Psoas muscle (tissue), 8 donors: Measurements from ENCODE around the gene PEX5. TPM values are rescaled to one million over a fixed set of nuclear protein-coding genes. Genes with fewer than 3 reads are reported as not detected.
A peak's percentile ranks its signal among the peaks of the same experiment; 100 is the strongest.
"Not testable (repeated sequence)": the region's sequence is repeated elsewhere in the genome, so short reads cannot be mapped to it uniquely, and the experiment has no call there.

ENCODE experiments used
- ATAC-seq, 4 donors: fragments of 200-7000 bp; cut with Tn5 transposase; one replicate each; pipeline ENCODE4 v1.9.1; 2020; ENCODE audit warnings: moderate library complexity in 3 of 4, mild to moderate bottlenecking in 2 of 4
- DNase-seq, 2 donors: peaks; one replicate each; pipeline ENCODE4 v3.0.0-alpha.2; 2020
- H3K27ac ChIP-seq: fragments of 200-600 bp; one replicate; pipeline ENCODE4 v1.8.0; 2022
- H3K27me3 ChIP-seq, 3 donors: fragments of 200-600 bp in 1 of 3; one replicate each; pipeline versions ENCODE4 v1.6.1 to v1.8.0; 2013 to 2022; ENCODE audit warnings: low read length in 2 of 3, mild to moderate bottlenecking in 2 of 3, moderate library complexity in 1 of 3; ENCODE audit not compliant: insufficient read depth in 3 of 3
- H3K36me3 ChIP-seq, 2 donors: fragments of 200-600 bp in 1 of 2; one replicate each; pipeline versions ENCODE4 v1.6.1 to v1.8.0; 2013 to 2022; ENCODE audit warnings: low read depth in 1 of 2, mild to moderate bottlenecking in 1 of 2, moderate library complexity in 1 of 2; ENCODE audit not compliant: insufficient read depth in 1 of 2
- H3K4me1 ChIP-seq: fragments of 200-600 bp; one replicate; pipeline ENCODE4 v1.8.0; 2022
- H3K4me3 ChIP-seq: fragments of 200-600 bp; one replicate; pipeline ENCODE4 v1.8.0; 2022; ENCODE audit warnings: mild to moderate bottlenecking
- H3K9me3 ChIP-seq: fragments of 200-600 bp; one replicate; pipeline ENCODE4 v1.8.0; 2022
- CTCF ChIP-seq: fragments of 200-600 bp; IDR thresholded peaks from one replicate; pipeline ENCODE4 v1.8.0; 2022; ENCODE audit warnings: antibody characterized with exemption
- WGBS, 3 donors: extraction: QIAGEN DNeasy Blood & Tissue Kit; methylation state at CpG; one replicate each; pipeline versions ENCODE4 v1.1.6 to v1.1.7; 2013; 5-methylcytosine and 5-hydroxymethylcytosine counted together
- intact Hi-C, 2 donors: fragments of 100-400 bp; cut with DNase I; formaldehyde crosslinking; loops; one replicate each; pipeline versions ENCODE4 v1.11.0 to v1.14.2; 2022
- polyA plus RNA-seq, 3 donors: library from polyadenylated mRNA; stranded (reverse); fragments of 200-250 nt; gene quantifications; one replicate each; pipeline ENCODE4 v1.2.3, GENCODE V29; 2013
- total RNA-seq, 4 donors: library from RNA; stranded (reverse); fragmentation: NEBNext Ultra II Directional in 2 of 4; extraction: Animal tissue kit (Norgen Biotek cat#: 25700) in 2 of 4; gene quantifications; one replicate each; pipeline versions ENCODE4 v1.2.1 to v1.2.4, GENCODE V29; 2021 to 2023
- donor health status: healthy with polysubstance abuse.
- donor health status: DM: no; HTN: no; CAD: no; lungs with moderate emphysema.
- donor health status: Bipolar disorder and iron deficiency.
- donor health status: healthy.
- donor health status: DM: yes; HTN: yes; CAD: no.
- donor health status: DM: no; HTN: no; CAD: no.
- donor health status: DM: no; HTN: no; CAD: no.
- donor health status: DM: yes; HTN: yes; CAD: no.

PEX5 gene
- total and polyA plus RNA-seq, 7 donors = 51.9 to 103 (median 87.7) TPM

- intact Hi-C loops = no loop called here
- Histone ChIP-seq H3K36me3 (peaks cover 20 to 69% of the 10 kb centered on the region in 2 donors), H3K4me3 (no peak overlapping the region), H3K27me3 (no peaks in the 10 kb centered on the region), H3K4me1 (no peaks in the 10 kb centered on the region), H3K9me3 (peaks cover 5% of the 10 kb centered on the region), H3K27ac (no peak overlapping the region)
- ATAC-seq (peak in 3 of 4 donors; percentile 27 to 52 (median 33)), DNase-seq (no peak)
- WGBS, 3 donors = 84 to 96% (median 95%) methylated on average over 6 of the region's 6 CpGs
- TF ChIP-seq CTCF = no peak
Measured at GRCh38 chr12:7210642-7211151, 21.2 kb downstream of the PEX5 start.

- no peak for ATAC-seq
- peaks cover 5% of the 10 kb centered on the region for H3K9me3 ChIP-seq
- H3K4me1 ChIP-seq = no peaks in the 10 kb centered on the region
- H3K4me3 ChIP-seq = no peak overlapping the region
- DNase-seq = no peak
- TF ChIP-seq CTCF = no peak
- WGBS, 3 donors = 91 to 96% (median 94%) methylated on average over 2 of the region's 2 CpGs
- peaks cover 18 to 49% of the 10 kb centered on the region in 2 donors for H3K36me3 ChIP-seq
- H3K27ac ChIP-seq = no peak overlapping the region
- no peaks in the 10 kb centered on the region for H3K27me3 ChIP-seq
- intact Hi-C loops = no loop called here
Measured at GRCh38 chr12:7212678-7213077, 23.2 kb downstream of the PEX5 start.

GRCh38 chr12:7213745-7214144, 24.3 kb downstream of the PEX5 start:
- H3K4me3 ChIP-seq, H3K27me3 ChIP-seq, ATAC-seq, H3K9me3 ChIP-seq, intact Hi-C loops, DNase-seq, H3K4me1 ChIP-seq, H3K27ac ChIP-seq: not testable (repeated sequence)
- peaks cover 15 to 38% of the 10 kb centered on the region in 2 donors for H3K36me3 ChIP-seq
- no CpG with 5 or more reads among the region's 2 CpGs for WGBS, 3 donors

- DNase-seq (no peak), ATAC-seq (peak in 1 of 4 donors; percentile 19)
- 49 to 53% (median 52%) methylated on average over 7 of the region's 7 CpGs for WGBS, 3 donors
- Histone ChIP-seq H3K27me3 (no peaks in the 10 kb centered on the region), H3K9me3 (peaks cover 3% of the 10 kb centered on the region), H3K36me3 (peaks cover 0 to 3% of the 10 kb centered on the region in 2 donors), H3K27ac (no peak overlapping the region), H3K4me1 (no peaks in the 10 kb centered on the region), H3K4me3 (no peak overlapping the region)
- no peak for TF ChIP-seq CTCF
- intact Hi-C loops = loop anchor here in 1 of 2 donors (2.0 kb wide), 1 partner anchor 423 kb away; no protein-coding TSS in a partner anchor
Measured at GRCh38 chr12:7217475-7218069, 28.1 kb downstream of the PEX5 start.

- no peaks in the 10 kb centered on the region for H3K27me3 ChIP-seq
- no peaks in the 10 kb centered on the region for H3K9me3 ChIP-seq
- H3K27ac ChIP-seq = no peak overlapping the region
- ATAC-seq (peak; percentile 36 to 77 (median 53)), DNase-seq (peak; percentile 48 to 69)
- 15 to 17% (median 16%) methylated on average over 3 of the region's 3 CpGs for WGBS, 3 donors
- H3K4me3 ChIP-seq = no peak overlapping the region
- H3K36me3 ChIP-seq = no peaks in the 10 kb centered on the region
- intact Hi-C loops = loop anchor here (1.0 to 5.0 kb wide), 3 partner anchors 243 to 421 kb away; no protein-coding TSS in a partner anchor
- H3K4me1 ChIP-seq = no peaks in the 10 kb centered on the region
- TF ChIP-seq CTCF = peak; percentile 80
Measured at GRCh38 chr12:7219599-7220243, 30.2 kb downstream of the PEX5 start.
